ENCODE data around the gene ZNF214.
"Not testable (repeated sequence)": the region's sequence is repeated elsewhere in the genome, so short reads cannot be mapped to it uniquely, and the experiment has no call there.

Gene ZNF214

GRCh38 chr11:6991227-6991626 is 28.9 kb downstream of the ZNF214 start:
- DNase-seq (ENCODE audit: low read depth in 1 of 2, low spot score in 1 of 2) = no peak

- no peak for DNase-seq (ENCODE audit: low read depth in 1 of 2, low spot score in 1 of 2)
These were observed 31.6 kb downstream of the ZNF214 start for GRCh38 chr11:6988506-6988905.

- DNase-seq (ENCODE audit: low read depth in 1 of 2, low spot score in 1 of 2) = no peak
These were observed 33.7 kb downstream of the ZNF214 start for GRCh38 chr11:6986487-6986886.

GRCh38 chr11:6979365-6979764 is 40.8 kb downstream of the ZNF214 start:
- DNase-seq (ENCODE audit: low read depth in 1 of 2, low spot score in 1 of 2) = no peak

GRCh38 chr11:6969854-6970253 is 50.3 kb downstream of the ZNF214 start:
- not testable (repeated sequence) for DNase-seq (ENCODE audit: low read depth in 1 of 2, low spot score in 1 of 2)

GRCh38 chr11:6968816-6969215 is 51.3 kb downstream of the ZNF214 start:
- no peak for DNase-seq (ENCODE audit: low read depth in 1 of 2, low spot score in 1 of 2)

- no peak for DNase-seq (ENCODE audit: low read depth in 1 of 2, low spot score in 1 of 2)
These were observed 57.5 kb downstream of the ZNF214 start for GRCh38 chr11:6962673-6963072.

- DNase-seq (ENCODE audit: low read depth in 1 of 2, low spot score in 1 of 2) = no peak
These were observed 58.0 kb downstream of the ZNF214 start for GRCh38 chr11:6962141-6962540.

GRCh38 chr11:6954248-6954647 is 65.9 kb downstream of the ZNF214 start:
- not testable (repeated sequence) for DNase-seq (ENCODE audit: low read depth in 1 of 2, low spot score in 1 of 2)

Measured in stimulated activated CD4-positive, alpha-beta T cell treated with anti-CD3 and anti-CD28 coated beads, Interleukin-15, amount 100 ng/mL, for 1 hour (primary cell).